ENCODE data around the gene DEPDC5.

The DEPDC5 gene

GRCh38 chr22:31927562-31927961 is 173.7 kb downstream of the DEPDC5 start:
- no peak for DNase-seq

- DNase-seq, result peak; percentile 54
Measured at GRCh38 chr22:31929167-31929930, 175.5 kb downstream of the DEPDC5 start.

- DNase-seq, result no peak
Measured at GRCh38 chr22:31932863-31933262, 179.0 kb downstream of the DEPDC5 start.

GRCh38 chr22:31933406-31933805 is 179.6 kb downstream of the DEPDC5 start:
- DNase-seq, result no peak

GRCh38 chr22:31933816-31934482 is 180.1 kb downstream of the DEPDC5 start:
- no peak for DNase-seq

- no peak for DNase-seq
Measured at GRCh38 chr22:31935961-31936635, 182.3 kb downstream of the DEPDC5 start.

- no peak for DNase-seq
Measured at GRCh38 chr22:31937341-31937740, 183.5 kb downstream of the DEPDC5 start.

GRCh38 chr22:31938296-31938695 is 184.5 kb downstream of the DEPDC5 start:
- DNase-seq, result no peak

- no peak for DNase-seq
Measured at GRCh38 chr22:31940506-31940905, 186.7 kb downstream of the DEPDC5 start.

GRCh38 chr22:31942091-31942490 is 188.3 kb downstream of the DEPDC5 start:
- no peak for DNase-seq

GRCh38 chr22:31943206-31943977 is 189.6 kb downstream of the DEPDC5 start:
- DNase-seq, result no peak

GRCh38 chr22:31943978-31944699 is 190.3 kb downstream of the DEPDC5 start, which contains the start of gene YWHAH:
Gene YWHAH (plus strand): TSS chr22:31944535. CDS start chr22:31944734, 199 bp downstream.
- DNase-seq, result peak; percentile 94

GRCh38 chr22:31944700-31945442 is 191.1 kb downstream of the DEPDC5 start:
- peak; percentile 13 for DNase-seq

GRCh38 chr22:31945443-31945855 is 191.6 kb downstream of the DEPDC5 start:
- no peak for DNase-seq

- no peak for DNase-seq
Measured at GRCh38 chr22:31945971-31946680, 192.3 kb downstream of the DEPDC5 start.

- no peak for DNase-seq
Measured at GRCh38 chr22:31947296-31947695, 193.5 kb downstream of the DEPDC5 start.

- DNase-seq, result no peak
Measured at GRCh38 chr22:31948002-31948401, 194.2 kb downstream of the DEPDC5 start.

GRCh38 chr22:31950226-31950625 is 196.4 kb downstream of the DEPDC5 start:
- no peak for DNase-seq

GRCh38 chr22:31951194-31952093 is 197.6 kb downstream of the DEPDC5 start:
- no peak for DNase-seq

- peak; percentile 29 for DNase-seq
Measured at GRCh38 chr22:31952094-31952401, 198.2 kb downstream of the DEPDC5 start.

Measured in fibroblast of skin of abdomen (primary cell).